H1 (cell line): ENCODE results near the gene TAX1BP3. TPM values are rescaled to one million over a fixed set of nuclear protein-coding genes. Genes with fewer than 3 reads are reported as not detected.

Experiments used
- CTCF ChIA-PET: fragments of 300-600 bp; sonication (Branson Sonifier 250); formaldehyde crosslinking; loops from one replicate; lab custom pipeline; 2021; ENCODE audit not compliant: partially characterized antibody; lab: Charles Lee
- POLR2A ChIA-PET: fragments of 300-600 bp; sonication (Branson Sonifier 250); formaldehyde crosslinking; loops from one replicate; lab custom pipeline; 2021; ENCODE audit warnings: inconsistent platforms; ENCODE audit not compliant: partially characterized antibody; lab: Charles Lee
- DNase-seq, 2 experiments: peaks; one replicate each; pipeline versions ENCODE4 v3.0.0 to v3.0.0-alpha.2; 2010 to 2022; ENCODE audit warnings: low spot score in 2 of 2, low read depth in 1 of 2, mixed read lengths in 1 of 2
- FAIRE-seq: peaks from 2 replicates; lab custom pipeline; 2011; peaks lifted over from hg19 to GRCh38; lab: Jason Lieb, UNC
- H2AFZ ChIP-seq: 2 replicates; pipeline ENCODE4 v1.8.1; 2012; ENCODE audit warnings: low read length, inconsistent platforms
- H2AK5ac ChIP-seq: 2 replicates; pipeline ENCODE4 v1.6.1; 2013; ENCODE audit warnings: low read depth, low read length
- H2BK120ac ChIP-seq: replicated peaks from 2 replicates; pipeline ENCODE3; 2013; ENCODE audit warnings: low read depth, low read length, inconsistent platforms
- H2BK12ac ChIP-seq: 2 replicates; pipeline ENCODE4 v1.6.1; 2013; ENCODE audit warnings: low read depth, low read length
- H2BK15ac ChIP-seq: 2 replicates; pipeline ENCODE4 v1.6.1; 2013; ENCODE audit warnings: low read length
- H2BK20ac ChIP-seq: 2 replicates; pipeline ENCODE4 v1.6.1; 2013; ENCODE audit warnings: low read length
- H2BK5ac ChIP-seq: 2 replicates; pipeline ENCODE4 v1.6.1; 2013; ENCODE audit warnings: low read depth, low read length
- H3K14ac ChIP-seq: 2 replicates; pipeline ENCODE4 v1.6.1; 2013; ENCODE audit warnings: inconsistent platforms; ENCODE audit not compliant: insufficient read length
- H3K18ac ChIP-seq: 2 replicates; pipeline ENCODE4 v1.6.1; 2013; ENCODE audit warnings: low read length; ENCODE audit errors: extremely low read depth
- H3K23ac ChIP-seq: 2 replicates; pipeline ENCODE4 v1.6.1; 2013; ENCODE audit warnings: inconsistent platforms; ENCODE audit not compliant: insufficient read length
- H3K23me2 ChIP-seq: 2 replicates; pipeline ENCODE4 v1.6.1; 2013; ENCODE audit warnings: low read depth, low read length
- H3K27ac ChIP-seq: 2 replicates; pipeline ENCODE4 v1.6.1; 2011; ENCODE audit warnings: low read depth, low read length, inconsistent platforms
- H3K27me3 ChIP-seq, 4 experiments: replicated peaks in 1 of 4; 1 replicate in 1 of 4; 2 replicates in 3 of 4; pipeline versions ENCODE4 v1.6.1 to v1.8.1; 2011 to 2013; ENCODE audit warnings: low read length in 3 of 4, mild to moderate bottlenecking in 3 of 4, inconsistent platforms in 2 of 4, mixed read lengths in 2 of 4, moderate library complexity in 1 of 4; ENCODE audit not compliant: control insufficient read depth in 3 of 4, insufficient read depth in 3 of 4; ENCODE audit errors: extremely low read depth in 1 of 4
- H3K36me3 ChIP-seq, 4 experiments: 2 replicates each; pipeline versions ENCODE4 v1.6.1 to v1.8.1; 2011 to 2013; ENCODE audit warnings: mild to moderate bottlenecking in 4 of 4, low read length in 3 of 4, moderate library complexity in 2 of 4, control low read depth in 1 of 4, inconsistent platforms in 1 of 4; ENCODE audit not compliant: insufficient read depth in 4 of 4, control insufficient read depth in 2 of 4
- H3K4ac ChIP-seq: replicated peaks from 2 replicates; pipeline ENCODE3; 2013; ENCODE audit warnings: low read length, low read depth, mixed read lengths, inconsistent platforms; ENCODE audit not compliant: insufficient read length
- H3K4me1 ChIP-seq, 4 experiments: replicated peaks in 1 of 4; 1 replicate in 1 of 4; 2 replicates in 3 of 4; pipeline versions ENCODE4 v1.6.1 to v1.8.1; 2011 to 2013; ENCODE audit warnings: low read length in 3 of 4, inconsistent platforms in 2 of 4, mixed read lengths in 1 of 4; ENCODE audit not compliant: insufficient read depth in 4 of 4, control insufficient read depth in 3 of 4
- H3K4me2 ChIP-seq, 2 experiments: 2 replicates each; pipeline versions ENCODE4 v1.6.1 to v1.8.1; 2011 to 2013; ENCODE audit warnings: low read depth in 2 of 2, low read length in 2 of 2, control low read depth in 1 of 2, inconsistent platforms in 1 of 2, mild to moderate bottlenecking in 1 of 2; ENCODE audit not compliant: insufficient read depth in 1 of 2
- H3K4me3 ChIP-seq, 4 experiments: fragments of 200-600, 300-600 bp in 1 of 4; sonication (generic), shearing (Covaris generic), sonication (Bioruptor Twin) in 1 of 4; 2 replicates each; pipeline versions ENCODE4 v1.5.1 to v1.8.1; 2011 to 2016; ENCODE audit warnings: low read length in 4 of 4, low read depth in 3 of 4, control low read depth in 2 of 4, inconsistent platforms in 2 of 4, mild to moderate bottlenecking in 2 of 4, mixed read lengths in 1 of 4, moderate library complexity in 1 of 4; ENCODE audit not compliant: insufficient read depth in 2 of 4; ENCODE audit errors: extremely low read depth in 1 of 4
- H3K56ac ChIP-seq: replicated peaks from 2 replicates; pipeline ENCODE3; 2013; ENCODE audit warnings: low read depth, mild to moderate bottlenecking, mixed read lengths, low read length, inconsistent platforms; ENCODE audit not compliant: insufficient read length
- H3K79me1 ChIP-seq: 2 replicates; pipeline ENCODE4 v1.6.1; 2013; ENCODE audit warnings: low read depth, low read length, control low read depth
- H3K79me2 ChIP-seq, 2 experiments: 2 replicates each; pipeline versions ENCODE4 v1.6.1 to v1.8.1; 2012 to 2013; ENCODE audit warnings: low read length in 2 of 2, mild to moderate bottlenecking in 2 of 2, inconsistent platforms in 1 of 2; ENCODE audit not compliant: insufficient read depth in 2 of 2, control insufficient read depth in 1 of 2
- H3K9ac ChIP-seq, 4 experiments: replicated peaks in 1 of 4; 1 replicate in 1 of 4; 2 replicates in 3 of 4; pipeline versions ENCODE4 v1.6.1 to v1.8.1; 2011 to 2013; ENCODE audit warnings: low read depth in 3 of 4, low read length in 3 of 4, control low read depth in 2 of 4, mild to moderate bottlenecking in 2 of 4, moderate library complexity in 2 of 4, inconsistent platforms in 1 of 4; ENCODE audit errors: extremely low read depth in 1 of 4
- H3K9me3 ChIP-seq, 2 experiments: 2 replicates each; pipeline versions ENCODE4 v1.6.1 to v1.8.1; 2012 to 2013; ENCODE audit warnings: mild to moderate bottlenecking in 2 of 2, moderate library complexity in 2 of 2, control low read depth in 1 of 2, inconsistent platforms in 1 of 2, low read depth in 1 of 2, low read length in 1 of 2, mixed read lengths in 1 of 2; ENCODE audit not compliant: insufficient read depth in 2 of 2
- H4K20me1 ChIP-seq, 2 experiments: replicated peaks in 1 of 2; 2 replicates each; pipeline versions ENCODE3 to v1.8.1; 2011 to 2013; ENCODE audit warnings: inconsistent platforms in 2 of 2, low read length in 2 of 2, mild to moderate bottlenecking in 1 of 2; ENCODE audit not compliant: insufficient read depth in 2 of 2, control insufficient read depth in 1 of 2
- H4K5ac ChIP-seq: 2 replicates; pipeline ENCODE4 v1.6.1; 2013; ENCODE audit warnings: low read length, low read depth, mixed read lengths, inconsistent platforms; ENCODE audit not compliant: insufficient read length
- H4K8ac ChIP-seq: 2 replicates; pipeline ENCODE4 v1.8.0; 2013; ENCODE audit warnings: mild to moderate bottlenecking, moderate library complexity, low read length, inconsistent platforms; ENCODE audit not compliant: insufficient read depth; ENCODE audit errors: extremely low read depth
- H4K91ac ChIP-seq: replicated peaks from 2 replicates; pipeline ENCODE3; 2013; ENCODE audit warnings: low read length, mixed read lengths, inconsistent platforms; ENCODE audit not compliant: insufficient read length
- POLR2A ChIP-seq, 2 experiments: IDR thresholded peaks; 1 replicate in 1 of 2; 2 replicates in 1 of 2; pipeline ENCODE4 v1.6.1; 2011; ENCODE audit warnings: low read depth in 2 of 2, low read length in 2 of 2, mild to moderate bottlenecking in 2 of 2; ENCODE audit errors: control extremely low read depth in 1 of 2
- RNF2 ChIP-seq: fragments of 200-900, 300-1000 bp; sonication (generic); IDR thresholded peaks from 2 replicates; pipeline ENCODE4 v1.7.1; 2016; ENCODE audit warnings: borderline replicate concordance, low read depth, mild to moderate bottlenecking, antibody characterized with exemption, low read length; ENCODE audit not compliant: poor library complexity, severe bottlenecking; ENCODE audit errors: missing control alignments
- SRF ChIP-seq: IDR thresholded peaks from 2 replicates; pipeline ENCODE4 v1.6.1; 2011; ENCODE audit warnings: mild to moderate bottlenecking, low read depth, low read length, moderate library complexity
- WGBS, 2 experiments: shearing (Covaris generic) in 1 of 2; methylation state at CpG; one replicate each; pipeline versions ENCODE4 v1.1.6 to v1.1.7; 2013 to 2015; ENCODE audit warnings: low lambda C conversion rate in 2 of 2, mixed read lengths in 2 of 2, inconsistent platforms in 1 of 2, low coverage in 1 of 2, missing lambda C conversion rate in 1 of 2; ENCODE audit not compliant: insufficient replicate concordance in 2 of 2, insufficient coverage in 1 of 2, insufficient read length in 1 of 2; ENCODE audit errors: extremely low coverage in 1 of 2, missing lambda C conversion rate in 1 of 2; 5-methylcytosine and 5-hydroxymethylcytosine counted together
- polyA plus RNA-seq, 7 experiments: library from polyadenylated mRNA; depleted of rRNA in 3 of 7; stranded (reverse) in 5 of 7; unstranded in 2 of 7; fragments of >200 nt in 5 of 7; fragments of 200-250 nt in 2 of 7; gene quantifications; 1 replicate in 5 of 7; 2 replicates in 1 of 7; 4 replicates in 1 of 7; pipeline versions ENCODE4 v1.2.1 to v1.2.3, GENCODE V29; 2011 to 2013; ENCODE audit warnings: missing spikeins in 2 of 7, mixed read lengths in 2 of 7
- total RNA-seq: library from RNA; stranded (reverse); fragmentation: NEBNext Ultra II Directional; extraction: Animal tissue kit (Norgen Biotek cat#: 25700); gene quantifications from 2 replicates; pipeline ENCODE4 v1.2.1, GENCODE V29; 2021

TAX1BP3 gene
- total and polyA plus RNA-seq, 2 of the 8 experiments (the other 6 are each of a cell fraction or from before 2014, with no cell fraction given) = 65.3 to 81.8 TPM

DNA sequence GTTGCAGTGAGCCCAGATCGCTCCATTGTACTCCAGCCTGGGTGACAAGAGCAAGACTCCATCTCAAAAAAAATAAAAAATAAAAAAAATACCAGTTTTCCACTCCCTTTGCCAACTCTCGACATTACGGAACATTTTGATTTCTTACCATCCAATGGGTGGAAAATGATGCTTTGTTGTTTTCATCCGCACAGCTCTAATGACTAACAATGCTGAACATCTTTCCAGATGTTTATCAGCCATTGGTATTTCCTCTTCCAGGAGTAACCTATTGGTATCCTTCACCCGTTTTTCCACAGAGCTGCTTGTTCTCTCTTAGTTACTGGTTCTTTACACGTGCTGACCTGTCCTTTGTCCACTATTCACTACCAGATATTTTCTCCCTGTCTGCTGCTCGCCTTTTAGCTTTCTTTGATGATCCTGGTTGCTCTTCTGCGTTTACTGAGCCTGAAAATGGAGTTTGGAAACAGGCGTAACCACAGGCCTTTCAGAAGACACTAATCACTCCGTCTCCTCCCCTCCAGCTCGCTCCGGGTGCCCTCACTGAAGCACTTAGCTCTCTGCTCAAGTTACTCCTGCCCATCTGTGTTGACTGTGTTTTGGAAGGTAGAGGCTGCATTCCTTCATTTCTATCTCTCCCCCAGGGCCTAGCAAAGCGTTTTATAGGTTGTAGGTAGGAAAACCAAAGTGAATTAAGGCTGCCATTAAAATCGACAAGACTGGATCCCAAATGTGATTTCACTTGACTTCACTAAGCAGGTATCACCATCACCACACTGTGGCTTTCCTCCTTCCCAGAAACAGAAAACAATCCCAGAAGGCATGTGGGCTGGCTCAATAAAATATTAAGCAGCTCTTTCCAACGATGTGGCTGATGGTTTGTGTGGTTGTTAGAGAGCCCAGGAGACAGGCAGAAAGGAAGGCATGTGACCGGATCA, 41.3 kb downstream of the TAX1BP3 start:
- Histone ChIP-seq H4K5ac (no peak overlapping the region), H3K79me2 (no peaks in the 10 kb centered on the region; a peak in 1 of 4 replicates), H4K8ac (no peak overlapping the region), H3K56ac (no peak overlapping the region), H2BK15ac (no peak overlapping the region; the same call in 1 of the 2 replicates), H3K36me3 (peaks cover 10 to 48% (median 22%) of the 10 kb centered on the region in 4 experiments; a peak in 7 of 8 replicates), H3K27ac (no peak overlapping the region), H3K4me1 (no peaks in the 10 kb centered on the region), H3K4me2 (no peak overlapping the region), H2BK120ac (no peak overlapping the region), H3K23ac (no peak overlapping the region), H3K23me2 (no peaks in the 10 kb centered on the region), H4K91ac (no peak overlapping the region), H3K4me3 (no peak overlapping the region), H4K20me1 (peaks cover 0 to 8% of the 10 kb centered on the region in 2 experiments), H3K79me1 (no peaks in the 10 kb centered on the region; the same call in 1 of the 2 replicates), H2AK5ac (no peak overlapping the region), H3K9me3 (no peaks in the 10 kb centered on the region), H3K9ac (no peak overlapping the region), H2BK5ac (no peak overlapping the region), H3K14ac (no peak overlapping the region), H2BK12ac (no peak overlapping the region), H2AFZ (no peak overlapping the region), H3K18ac (no peak overlapping the region), H2BK20ac (no peak overlapping the region), H3K4ac (no peak overlapping the region), H3K27me3 (no peaks in the 10 kb centered on the region)
- ChIA-PET CTCF (interaction anchor here (0.6 to 2.4 kb wide), 5 partner anchors 13 to 1446 kb away, joined by 3 to 10 read pairs (median 3); no protein-coding TSS in a partner anchor), POLR2A (interaction anchor here (0.7 to 1.7 kb wide), 6 partner anchors 8 to 964 kb away, joined by 3 to 5 read pairs (median 3); partner anchors contain the start of gene SHPK)
- WGBS, 2 experiments = 84% methylated on average over 16 of the region's 16 CpGs; no CpG with 5 or more reads in 1 of the 2 experiments
- TF ChIP-seq SRF (no peak), RNF2 (no peak), POLR2A (IDR thresholded peaks at IDR 0.05; ENCODE audit: control extremely low read depth in 1 of 2, low read depth in 2 of 2, low read length in 2 of 2) (no peak)
- no peak for FAIRE-seq
- DNase-seq = no peak
